ENCODE data around the gene JMJD8.

Gene JMJD8

GRCh38 chr16:684071-684794 is at the start of gene JMJD8:
Gene JMJD8, minus strand, starts transcription at chr16:684334. Its CDS starts 15 bp downstream, at chr16:684319.
- DNase-seq (ENCODE audit: low spot score): peak; percentile 99
- no peak for TF ChIP-seq CTCF (IDR thresholded peaks at IDR 0.05; ENCODE audit: extremely low read depth, missing control alignments)

GRCh38 chr16:733382-734207 is 49.5 kb upstream of the JMJD8 start:
- TF ChIP-seq CTCF (IDR thresholded peaks at IDR 0.05; ENCODE audit: extremely low read depth, missing control alignments): peak; percentile 26
- no peak for DNase-seq (ENCODE audit: low spot score)

- no peak for TF ChIP-seq CTCF (IDR thresholded peaks at IDR 0.05; ENCODE audit: extremely low read depth, missing control alignments)
- DNase-seq (ENCODE audit: low spot score): no peak
Measured at GRCh38 chr16:732936-733335, 48.8 kb upstream of the JMJD8 start.

- no peak for DNase-seq (ENCODE audit: low spot score)
- no peak for TF ChIP-seq CTCF (IDR thresholded peaks at IDR 0.05; ENCODE audit: extremely low read depth, missing control alignments)
Measured at GRCh38 chr16:732332-732731, 48.2 kb upstream of the JMJD8 start.

GRCh38 chr16:730666-731509 is 46.8 kb upstream of the JMJD8 start:
- no peak for DNase-seq (ENCODE audit: low spot score)
- no peak for TF ChIP-seq CTCF (IDR thresholded peaks at IDR 0.05; ENCODE audit: extremely low read depth, missing control alignments)

GRCh38 chr16:729768-730665 is 45.9 kb upstream of the JMJD8 start:
- DNase-seq (ENCODE audit: low spot score): no peak
- TF ChIP-seq CTCF (IDR thresholded peaks at IDR 0.05; ENCODE audit: extremely low read depth, missing control alignments): no peak
